HG03066 (cell line): ENCODE measurements around the gene PRKCA.

ENCODE experiments used
- ATAC-seq: cut with Tn5 transposase; IDR thresholded peaks from one replicate; pipeline ENCODE4 v1.9.1; 2021; ENCODE audit warnings: low read depth; ENCODE audit not compliant: unreplicated experiment

The PRKCA gene

GRCh38 chr17:66799849-66800537, 497.6 kb downstream of the PRKCA start:
- ATAC-seq: no peak

GRCh38 chr17:66803474-66803951, 501.1 kb downstream of the PRKCA start:
- ATAC-seq: no peak

- ATAC-seq: no peak
Measured at GRCh38 chr17:66805567-66805966, 503.2 kb downstream of the PRKCA start.

GRCh38 chr17:66807182-66807581, 504.8 kb downstream of the PRKCA start:
- ATAC-seq: no peak

GRCh38 chr17:66809408-66809807, 507.0 kb downstream of the PRKCA start:
- no peak for ATAC-seq

- no peak for ATAC-seq
Measured at GRCh38 chr17:66810951-66811682, 508.7 kb downstream of the PRKCA start.

- ATAC-seq: no peak
Measured at GRCh38 chr17:66811683-66812054, 509.3 kb downstream of the PRKCA start.

GRCh38 chr17:66812571-66812970, 510.2 kb downstream of the PRKCA start:
- ATAC-seq: no peak

- no peak for ATAC-seq
Measured at GRCh38 chr17:66813296-66813695, 510.9 kb downstream of the PRKCA start.

- no peak for ATAC-seq
Measured at GRCh38 chr17:66814026-66814425, 511.6 kb downstream of the PRKCA start.

GRCh38 chr17:66814570-66814969, 512.2 kb downstream of the PRKCA start:
- no peak for ATAC-seq

GRCh38 chr17:66817750-66818149, 515.3 kb downstream of the PRKCA start:
- no peak for ATAC-seq

GRCh38 chr17:66819466-66819865, 517.1 kb downstream of the PRKCA start:
- no peak for ATAC-seq

GRCh38 chr17:66822009-66822408, 519.6 kb downstream of the PRKCA start:
- ATAC-seq: no peak

- ATAC-seq: no peak
Measured at GRCh38 chr17:66826856-66827255, 524.4 kb downstream of the PRKCA start.

GRCh38 chr17:66829386-66829864, 527.0 kb downstream of the PRKCA start:
- ATAC-seq: no peak

GRCh38 chr17:66829883-66830282, 527.5 kb downstream of the PRKCA start:
- ATAC-seq: no peak

GRCh38 chr17:66830451-66830850, 528.0 kb downstream of the PRKCA start:
- no peak for ATAC-seq

- ATAC-seq: no peak
Measured at GRCh38 chr17:66831383-66832210, 529.2 kb downstream of the PRKCA start.

- no peak for ATAC-seq
Measured at GRCh38 chr17:66833201-66833600, 530.8 kb downstream of the PRKCA start.

GRCh38 chr17:66834426-66834918, 532.1 kb downstream of the PRKCA start:
- ATAC-seq: no peak
